ENCODE results near the gene EPHB3.
A peak's percentile ranks its signal among the peaks of the same experiment; 100 is the strongest.

EPHB3 gene

DNA sequence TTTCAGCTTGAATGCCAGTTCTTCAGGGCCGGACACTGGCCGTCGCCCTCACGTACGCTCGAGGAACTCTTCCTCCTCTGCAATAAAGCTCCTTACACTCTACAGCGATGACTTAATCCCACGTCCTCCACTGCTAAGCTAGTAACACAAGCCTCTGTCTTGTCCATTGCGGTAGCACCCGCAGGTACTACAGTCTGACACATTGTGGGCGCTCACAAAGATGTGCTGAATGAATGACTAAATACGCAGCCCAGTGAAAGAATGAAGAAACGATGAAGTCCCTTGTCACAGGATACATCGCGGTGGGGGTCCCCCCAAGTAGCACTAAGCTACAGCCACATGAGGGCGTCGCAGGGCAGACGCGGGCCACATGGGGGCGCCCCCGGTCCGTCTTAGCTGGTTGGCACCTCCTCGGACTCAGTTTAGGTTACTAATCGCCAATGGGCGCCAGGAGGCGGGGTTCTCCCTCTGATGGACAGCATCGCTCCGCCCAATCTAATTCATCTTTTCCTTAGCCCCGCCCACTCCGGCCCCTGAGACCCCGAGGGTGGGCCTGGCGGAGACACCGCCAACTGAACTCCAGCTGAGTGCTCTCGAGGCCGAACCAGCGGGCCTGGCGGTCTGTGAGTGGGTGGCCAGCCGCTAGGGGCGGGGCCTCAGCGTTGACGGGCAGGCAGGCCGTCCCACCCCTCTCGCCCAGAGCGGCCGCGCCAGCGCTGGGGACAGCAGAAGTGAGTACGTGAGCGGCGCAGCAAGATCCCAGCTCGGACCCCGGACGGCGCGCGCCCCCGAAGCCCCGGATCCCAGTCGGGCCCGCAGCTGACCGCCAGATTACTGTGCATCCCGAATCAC, at the start of gene EPHB3:
Gene EPHB3 (plus strand): TSS at position 725 of the 852 bp plus-strand sequence. CDS start 451 bp downstream, outside the sequence.
- peak within 1 kb of the TSS; percentile 84 for H3K4me3 ChIP-seq (ENCODE audit: control insufficient read depth, low read depth, low read length)
- TF ChIP-seq, protein P1, sequence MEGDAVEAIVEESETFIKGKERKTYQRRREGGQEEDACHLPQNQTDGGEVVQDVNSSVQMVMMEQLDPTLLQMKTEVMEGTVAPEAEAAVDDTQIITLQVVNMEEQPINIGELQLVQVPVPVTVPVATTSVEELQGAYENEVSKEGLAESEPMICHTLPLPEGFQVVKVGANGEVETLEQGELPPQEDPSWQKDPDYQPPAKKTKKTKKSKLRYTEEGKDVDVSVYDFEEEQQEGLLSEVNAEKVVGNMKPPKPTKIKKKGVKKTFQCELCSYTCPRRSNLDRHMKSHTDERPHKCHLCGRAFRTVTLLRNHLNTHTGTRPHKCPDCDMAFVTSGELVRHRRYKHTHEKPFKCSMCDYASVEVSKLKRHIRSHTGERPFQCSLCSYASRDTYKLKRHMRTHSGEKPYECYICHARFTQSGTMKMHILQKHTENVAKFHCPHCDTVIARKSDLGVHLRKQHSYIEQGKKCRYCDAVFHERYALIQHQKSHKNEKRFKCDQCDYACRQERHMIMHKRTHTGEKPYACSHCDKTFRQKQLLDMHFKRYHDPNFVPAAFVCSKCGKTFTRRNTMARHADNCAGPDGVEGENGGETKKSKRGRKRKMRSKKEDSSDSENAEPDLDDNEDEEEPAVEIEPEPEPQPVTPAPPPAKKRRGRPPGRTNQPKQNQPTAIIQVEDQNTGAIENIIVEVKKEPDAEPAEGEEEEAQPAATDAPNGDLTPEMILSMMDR (IDR thresholded peaks at IDR 0.05; ENCODE audit: control insufficient read depth, insufficient read depth, low read depth, low read length, missing control alignments) = peak; percentile 100
- DNase-seq (ENCODE audit: low read depth) = peak; percentile 96

DNA sequence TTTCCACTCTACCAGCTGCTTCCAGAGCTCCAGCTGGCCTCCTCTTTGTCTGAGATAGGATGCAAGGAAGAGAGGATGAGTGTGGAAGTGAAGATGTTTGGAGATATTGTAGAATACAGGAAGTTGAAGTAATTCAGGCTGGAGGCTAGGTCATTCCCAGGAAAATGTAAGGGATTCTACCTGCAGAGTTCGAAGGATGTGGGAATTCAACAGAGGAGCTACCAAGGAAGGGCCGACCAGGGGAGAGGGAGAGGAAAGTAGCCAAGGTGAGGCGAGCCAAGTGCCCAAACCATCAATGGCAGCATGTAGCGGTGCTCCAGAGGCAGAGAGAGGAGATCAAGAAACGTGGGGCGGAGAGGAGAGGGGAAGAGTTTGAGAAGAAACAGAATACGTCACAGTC, 49.0 kb upstream of the EPHB3 start:
- H3K4me3 ChIP-seq (ENCODE audit: control insufficient read depth, low read depth, low read length) = no peak overlapping the region
- TF ChIP-seq, protein P1 (IDR thresholded peaks at IDR 0.05; ENCODE audit: control insufficient read depth, insufficient read depth, low read depth, low read length, missing control alignments) = no peak
- no peak for DNase-seq (ENCODE audit: low read depth)

- TF ChIP-seq, protein P1 (IDR thresholded peaks at IDR 0.05; ENCODE audit: control insufficient read depth, insufficient read depth, low read depth, low read length, missing control alignments) = peak; percentile 86
- peak overlapping the region; percentile 42 for H3K4me3 ChIP-seq (ENCODE audit: control insufficient read depth, low read depth, low read length)
- no peak for DNase-seq (ENCODE audit: low read depth)
Measured at GRCh38 chr3:184513276-184514170, 48.1 kb upstream of the EPHB3 start.

DNA sequence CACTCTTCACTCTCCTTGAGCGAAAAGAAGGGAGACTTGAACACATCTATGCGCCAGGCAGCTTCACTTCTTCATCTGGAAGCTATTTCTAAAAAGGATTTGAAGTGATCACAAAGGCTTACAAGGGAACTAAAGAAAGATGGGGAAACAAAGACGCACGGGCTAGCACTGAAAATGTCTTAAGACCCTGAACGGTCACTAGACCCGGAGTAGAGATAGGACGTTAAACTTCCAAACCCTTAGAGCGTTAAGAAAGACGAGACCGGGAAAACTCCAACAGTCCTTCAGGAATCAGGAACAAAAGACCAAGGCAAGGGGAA, 47.5 kb upstream of the EPHB3 start:
- no peak overlapping the region for H3K4me3 ChIP-seq (ENCODE audit: control insufficient read depth, low read depth, low read length)
- TF ChIP-seq, protein P1 (IDR thresholded peaks at IDR 0.05; ENCODE audit: control insufficient read depth, insufficient read depth, low read depth, low read length, missing control alignments) = no peak
- DNase-seq (ENCODE audit: low read depth) = no peak

DNA sequence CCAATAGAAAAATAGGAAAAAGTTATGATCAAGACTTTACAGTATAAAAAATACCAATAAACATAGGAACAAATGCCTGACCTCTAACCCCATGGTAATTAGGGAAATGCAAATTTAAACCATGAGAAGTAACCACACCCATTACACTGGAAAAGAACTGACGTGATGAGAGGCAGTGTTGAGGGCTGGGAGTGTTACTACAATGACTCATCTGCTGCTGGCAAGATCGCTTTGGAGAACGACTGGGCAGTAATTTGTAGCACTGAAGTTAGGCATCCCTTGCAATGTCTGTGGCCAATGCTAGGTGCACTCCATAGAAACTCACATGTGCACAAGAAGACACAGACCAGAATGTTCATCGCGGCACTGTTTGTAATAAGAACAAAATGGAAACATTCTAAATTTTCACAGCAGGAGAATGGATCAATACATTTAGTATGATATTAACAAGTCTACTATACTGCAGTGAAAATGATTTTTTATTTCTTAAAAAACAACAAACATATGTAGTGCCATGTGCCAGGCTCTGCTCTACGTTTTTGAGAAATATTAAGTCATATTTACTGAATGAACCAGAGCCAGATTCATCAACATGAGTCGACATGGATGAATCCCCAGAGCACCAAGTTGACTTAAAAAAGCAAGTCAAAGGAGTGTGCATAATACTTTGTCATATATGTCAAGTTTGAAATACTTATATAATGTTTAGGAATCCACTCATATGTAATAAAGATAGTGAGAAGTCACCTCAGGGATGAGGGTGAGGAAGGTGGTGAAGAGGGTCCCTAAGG, 37.6 kb upstream of the EPHB3 start:
- TF ChIP-seq, protein P1 (IDR thresholded peaks at IDR 0.05; ENCODE audit: control insufficient read depth, insufficient read depth, low read depth, low read length, missing control alignments) = no peak
- no peak for DNase-seq (ENCODE audit: low read depth)

GRCh38 chr3:184524981-184525336, 36.6 kb upstream of the EPHB3 start:
- TF ChIP-seq, protein P1 (IDR thresholded peaks at IDR 0.05; ENCODE audit: control insufficient read depth, insufficient read depth, low read depth, low read length, missing control alignments) = no peak
- no peak for DNase-seq (ENCODE audit: low read depth)
- peak overlapping the region; percentile 21 for H3K4me3 ChIP-seq (ENCODE audit: control insufficient read depth, low read depth, low read length)

More for the DNA sequence above, 37.6 kb upstream of the EPHB3 start:
- no peak overlapping the region for H3K4me3 ChIP-seq (ENCODE audit: control insufficient read depth, low read depth, low read length)

All from AG09309 (cell line).